Airway epithelial cell (primary cell): Measurements from ENCODE around the gene NSD1. TPM values are rescaled to one million over a fixed set of nuclear protein-coding genes. Genes with fewer than 3 reads are reported as not detected.

Experiments used
- total RNA-seq: library from RNA; depleted of rRNA; stranded (reverse); fragments of >200 nt; gene quantifications from 2 replicates; pipeline ENCODE4 v1.2.3, GENCODE V29; 2015

Gene NSD1
- total RNA-seq: 22.3 and 24.3 TPM in 2 replicates

GRCh38 chr5:177133096-177133852 is at the start of gene NSD1:
NSD1 (plus strand) TSS chr5:177133773; CDS start chr5:177135104, 1,331 bp downstream.

GRCh38 chr5:177086654-177087397 is 46.7 kb upstream of the NSD1 start, which contains the start of gene FGFR4:
FGFR4 (plus strand) TSS chr5:177086915; CDS start chr5:177089603, 2,688 bp downstream.

GRCh38 chr5:177303121-177303924 is 169.8 kb downstream of the NSD1 start, which contains the start of the genes PRELID1 and RAB24:
PRELID1 (plus strand) TSS chr5:177303799; CDS start chr5:177303986, 187 bp downstream.
RAB24 (minus strand) TSS chr5:177303719; CDS start chr5:177303288, 431 bp downstream.

GRCh38 chr5:177311723-177312648 is 178.4 kb downstream of the NSD1 start, which contains the start of gene MXD3:
MXD3 (minus strand) TSS chr5:177311898; CDS start chr5:177311830, 68 bp downstream.

Other genes with a start within 250 kb of the NSD1 start
- gene HK3, start 234.4 kb upstream of the NSD1 start, total RNA-seq: not detected in 2 replicates
- 16.9 and 22.5 TPM in 2 replicates for gene UIMC1, start 127.0 kb upstream of the NSD1 start, total RNA-seq
- gene ZNF346, start 111.1 kb upstream of the NSD1 start, total RNA-seq: 7.0 and 11.9 TPM in 2 replicates
- gene FGFR4, start 46.9 kb upstream of the NSD1 start, total RNA-seq: 1.3 and 2.1 TPM in 2 replicates
- 19.6 and 24.3 TPM in 2 replicates for gene RAB24, start 169.9 kb downstream of the NSD1 start, total RNA-seq
- 165 and 185 TPM in 2 replicates for gene PRELID1, start 170.0 kb downstream of the NSD1 start, total RNA-seq
- 5.8 and 10.9 TPM in 2 replicates for gene MXD3, start 178.1 kb downstream of the NSD1 start, total RNA-seq
- 280 and 321 TPM in 2 replicates for gene LMAN2, start 217.9 kb downstream of the NSD1 start, total RNA-seq
- 23.4 and 31.0 TPM in 2 replicates for gene RGS14, start 224.2 kb downstream of the NSD1 start, total RNA-seq